Testis (tissue), 2 donors: ENCODE measurements around the gene HCK.

Experiments used
- CTCF ChIP-seq, 3 experiments: fragments of 450-650 bp in 2 of 3; fragments of 200-600 bp in 1 of 3; sonication (generic) in 1 of 3; IDR thresholded peaks; one replicate each; pipeline ENCODE4 v1.5.1; 2016 to 2019; ENCODE audit warnings: antibody characterized with exemption in 3 of 3, mild to moderate bottlenecking in 2 of 3, moderate library complexity in 1 of 3
- POLR2A ChIP-seq: fragments of 450-650 bp; IDR thresholded peaks from one replicate; pipeline ENCODE4 v1.6.1; 2017; ENCODE audit warnings: antibody characterized with exemption, mild to moderate bottlenecking, moderate library complexity

GRCh38 chr20:32057656-32058184 lies 5.7 kb downstream of the HCK start:
- TF ChIP-seq CTCF (IDR thresholded peaks at IDR 0.05) (no peak), POLR2A (no peak)
